Measurements from ENCODE around the gene ATP13A1.
A peak's percentile ranks its signal among the peaks of the same experiment; 100 is the strongest.
"Not testable (repeated sequence)": the region's sequence is repeated elsewhere in the genome, so short reads cannot be mapped to it uniquely, and the experiment has no call there.

The ATP13A1 gene

GRCh38 chr19:19663256-19664120 is at the start of gene ATP13A1:
Gene ATP13A1 (minus strand): TSS chr19:19663676. CDS start chr19:19663666, 10 bp downstream.
- DNase-seq = peak; percentile 98

- DNase-seq = no peak
Measured at GRCh38 chr19:19711934-19712828, 48.7 kb upstream of the ATP13A1 start.

- no peak for DNase-seq
Measured at GRCh38 chr19:19711306-19711933, 47.9 kb upstream of the ATP13A1 start.

DNA sequence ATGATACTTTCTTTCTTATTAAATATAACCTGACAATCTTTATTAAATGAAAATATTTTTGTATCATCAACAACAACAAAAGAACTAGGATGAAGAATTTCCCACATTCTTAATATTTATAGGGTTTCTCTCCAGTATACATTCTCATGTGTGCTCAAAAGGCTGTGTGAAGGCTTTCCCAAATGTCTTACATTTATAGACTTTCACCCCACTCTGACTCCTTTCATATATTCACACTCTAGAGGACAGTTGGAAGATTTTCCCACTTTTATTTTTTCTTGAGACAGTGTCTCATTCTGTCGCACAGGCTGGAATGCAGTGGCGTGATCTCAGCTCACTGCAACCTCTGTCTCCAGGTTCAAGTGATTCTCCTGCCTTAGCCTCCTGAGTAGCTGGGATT is 47.0 kb upstream of the ATP13A1 start:
- no peak for DNase-seq

GRCh38 chr19:19704836-19705235 is 41.4 kb upstream of the ATP13A1 start:
- no peak for DNase-seq

DNA sequence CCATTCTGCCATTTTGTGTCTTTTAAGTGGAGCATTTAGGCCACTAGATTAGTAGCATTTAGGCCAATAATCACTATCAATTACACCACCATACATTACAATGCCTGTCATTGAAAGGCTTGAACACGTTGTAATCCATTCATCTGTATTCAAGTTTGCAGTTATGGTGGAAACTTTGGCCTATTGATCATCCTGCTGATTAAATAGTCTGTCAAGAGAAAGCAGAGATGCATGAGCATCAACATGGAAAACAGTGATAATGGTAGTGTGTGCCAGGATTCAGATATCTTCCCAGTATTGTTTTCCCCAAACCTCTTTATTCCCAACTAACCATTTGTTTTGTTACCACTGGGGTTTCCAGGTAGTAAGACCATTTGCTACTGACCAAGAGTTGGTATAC is 37.0 kb upstream of the ATP13A1 start:
- not testable (repeated sequence) for DNase-seq

GRCh38 chr19:19697589-19697988 is 34.1 kb upstream of the ATP13A1 start:
- no peak for DNase-seq

DNA sequence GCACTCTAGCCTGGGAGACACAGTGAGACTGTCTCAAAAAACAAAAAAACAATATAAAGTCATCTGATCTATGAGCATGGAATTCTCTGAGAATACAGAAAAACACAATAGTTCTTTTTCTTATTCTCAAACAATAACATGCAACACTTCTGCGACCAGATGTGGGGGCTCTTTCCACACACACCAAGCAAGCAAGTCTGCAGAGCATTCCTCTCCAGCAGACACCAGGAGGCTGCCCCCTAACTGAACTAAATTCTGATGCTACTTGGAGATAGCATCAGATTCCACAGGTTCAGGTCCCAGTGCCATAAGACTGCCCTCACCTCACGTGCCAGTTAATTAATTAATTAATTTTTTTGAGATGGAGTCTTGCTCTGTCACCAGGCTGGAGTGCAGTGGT is 32.9 kb upstream of the ATP13A1 start:
- DNase-seq = no peak

DNA sequence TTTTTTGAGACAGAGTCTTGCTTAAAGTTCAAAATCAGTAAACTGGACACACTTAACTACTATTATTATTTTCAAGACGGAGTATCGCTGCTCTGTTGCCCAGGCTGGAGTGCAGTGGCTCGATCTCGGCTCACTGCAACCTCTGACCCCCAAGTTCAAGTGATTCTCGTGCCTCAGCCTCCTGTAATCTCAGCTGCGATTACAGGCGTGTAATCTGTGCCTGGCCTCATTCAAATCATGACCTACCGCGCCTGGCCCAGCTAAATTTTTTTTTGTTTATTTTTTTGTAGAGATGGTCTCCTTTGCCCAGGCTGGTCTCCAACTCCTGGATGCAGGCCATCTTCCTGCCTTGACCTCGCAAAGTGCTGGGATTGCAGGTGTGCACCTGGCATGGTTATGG is 28.2 kb upstream of the ATP13A1 start:
- no peak for DNase-seq

DNA sequence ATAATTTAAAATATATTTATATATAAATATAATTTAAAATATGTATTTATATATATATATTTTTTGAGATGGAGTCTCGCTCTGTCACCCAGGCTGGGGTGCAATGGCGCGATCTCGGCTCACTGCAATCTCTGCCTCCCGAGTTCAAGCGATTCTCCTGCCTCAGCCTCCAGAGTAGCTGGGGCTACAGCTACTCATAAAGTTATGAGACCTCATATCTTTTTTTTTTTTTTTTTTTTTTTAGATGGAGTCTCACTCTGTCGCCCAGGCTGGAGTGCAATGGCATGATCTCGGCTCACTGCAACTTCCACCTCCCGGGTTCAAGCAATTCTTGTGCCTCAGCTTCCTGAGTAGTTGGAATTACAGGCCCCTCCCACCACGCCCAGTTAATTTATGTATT is 25.5 kb upstream of the ATP13A1 start:
- not testable (repeated sequence) for DNase-seq

- DNase-seq = no peak
Measured at GRCh38 chr19:19687090-19687489, 23.6 kb upstream of the ATP13A1 start.

- DNase-seq = no peak
Measured at GRCh38 chr19:19686580-19686979, 23.1 kb upstream of the ATP13A1 start.

- DNase-seq = not testable (repeated sequence)
Measured at GRCh38 chr19:19686119-19686518, 22.6 kb upstream of the ATP13A1 start.

DNA sequence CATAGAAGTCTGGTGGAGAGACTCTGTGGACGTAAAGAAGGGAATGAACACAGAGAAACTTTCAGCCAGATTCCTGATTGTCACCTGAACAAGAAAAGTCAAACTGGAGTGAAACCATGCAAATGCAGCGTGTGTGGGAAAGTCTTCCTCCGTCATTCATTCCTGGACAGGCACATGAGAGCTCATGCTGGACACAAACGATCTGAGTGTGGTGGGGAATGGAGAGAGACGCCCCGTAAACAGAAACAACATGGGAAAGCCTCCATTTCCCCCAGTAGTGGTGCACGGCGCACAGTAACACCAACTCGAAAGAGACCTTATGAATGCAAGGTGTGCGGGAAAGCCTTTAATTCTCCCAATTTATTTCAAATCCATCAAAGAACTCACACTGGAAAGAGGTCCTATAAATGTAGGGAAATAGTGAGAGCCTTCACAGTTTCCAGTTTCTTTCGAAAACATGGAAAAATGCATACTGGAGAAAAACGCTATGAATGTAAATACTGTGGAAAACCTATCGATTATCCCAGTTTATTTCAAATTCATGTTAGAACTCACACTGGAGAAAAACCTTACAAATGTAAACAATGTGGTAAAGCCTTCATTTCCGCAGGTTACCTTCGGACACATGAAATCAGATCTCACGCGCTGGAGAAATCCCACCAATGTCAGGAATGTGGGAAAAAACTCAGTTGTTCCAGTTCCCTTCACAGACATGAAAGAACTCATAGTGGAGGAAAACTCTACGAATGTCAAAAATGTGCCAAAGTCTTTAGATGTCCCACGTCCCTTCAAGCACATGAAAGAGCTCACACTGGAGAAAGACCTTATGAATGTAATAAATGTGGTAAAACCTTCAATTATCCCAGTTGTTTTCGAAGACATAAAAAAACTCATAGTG is 15.9 kb upstream of the ATP13A1 start:
- no peak for DNase-seq

DNA sequence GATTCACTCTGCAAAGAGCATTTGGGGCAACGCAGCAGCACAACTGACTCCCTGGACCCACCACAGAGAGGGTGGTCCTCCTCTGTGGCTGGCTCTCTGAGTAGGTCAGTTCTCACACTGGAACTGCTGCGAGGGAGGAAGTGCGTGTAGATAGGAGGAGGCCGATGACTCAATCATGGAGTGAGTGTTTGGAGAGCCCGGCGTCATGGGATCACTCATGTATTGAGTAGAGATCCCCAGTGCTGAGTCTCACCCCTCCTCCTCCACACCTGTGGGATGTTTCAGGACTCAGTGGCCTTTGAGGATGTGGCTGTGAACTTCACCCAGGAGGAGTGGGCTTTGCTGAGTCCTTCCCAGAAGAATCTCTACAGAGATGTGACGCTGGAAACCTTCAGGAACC is 14.1 kb upstream of the ATP13A1 start:
- DNase-seq = no peak

DNA sequence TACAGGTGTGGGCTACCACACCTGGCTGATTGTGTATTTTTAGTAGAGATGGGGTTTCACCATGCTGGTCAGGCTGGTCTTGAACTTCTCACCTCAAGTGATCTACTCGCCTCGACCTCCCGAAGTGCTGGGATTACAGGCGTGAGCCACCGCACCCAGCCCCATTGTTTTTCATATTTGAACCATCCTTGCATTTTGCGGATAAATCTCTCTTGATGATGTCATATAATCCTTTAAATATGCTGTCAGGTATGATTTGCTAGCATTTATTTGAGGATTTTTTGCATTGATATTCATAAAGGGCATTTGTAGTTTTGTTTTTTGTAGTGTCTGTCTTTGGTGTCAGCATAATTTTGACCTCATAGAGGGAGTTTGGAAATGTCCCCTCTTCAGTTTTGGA is 10.8 kb upstream of the ATP13A1 start:
- no peak for DNase-seq

- no peak for DNase-seq
Measured at GRCh38 chr19:19672816-19673215, 9.3 kb upstream of the ATP13A1 start.

DNA sequence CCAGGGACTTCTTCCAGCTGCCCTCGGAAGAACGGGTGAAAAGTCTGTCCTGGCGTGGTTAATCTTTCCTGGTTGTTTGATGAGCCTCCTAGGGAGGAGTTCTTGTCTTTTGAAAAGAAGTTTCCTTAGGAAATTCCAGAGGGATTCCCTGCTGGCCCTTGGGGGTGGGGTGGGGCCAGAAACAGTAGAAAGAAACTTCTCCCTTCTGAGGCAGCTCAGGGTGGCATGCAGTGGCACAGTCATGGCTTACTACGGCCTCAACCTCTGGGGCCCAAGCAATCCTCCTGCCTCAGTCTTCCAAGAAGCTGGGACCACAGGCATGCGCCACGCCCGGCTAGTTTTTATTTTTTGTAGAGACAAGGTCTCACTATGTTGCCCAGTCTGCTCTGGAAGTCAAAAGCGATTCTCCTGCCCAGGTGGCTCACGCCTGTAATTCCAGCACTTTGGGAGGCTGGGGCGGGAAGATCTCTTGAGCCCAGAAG is 6.6 kb upstream of the ATP13A1 start:
- no peak for DNase-seq

DNA sequence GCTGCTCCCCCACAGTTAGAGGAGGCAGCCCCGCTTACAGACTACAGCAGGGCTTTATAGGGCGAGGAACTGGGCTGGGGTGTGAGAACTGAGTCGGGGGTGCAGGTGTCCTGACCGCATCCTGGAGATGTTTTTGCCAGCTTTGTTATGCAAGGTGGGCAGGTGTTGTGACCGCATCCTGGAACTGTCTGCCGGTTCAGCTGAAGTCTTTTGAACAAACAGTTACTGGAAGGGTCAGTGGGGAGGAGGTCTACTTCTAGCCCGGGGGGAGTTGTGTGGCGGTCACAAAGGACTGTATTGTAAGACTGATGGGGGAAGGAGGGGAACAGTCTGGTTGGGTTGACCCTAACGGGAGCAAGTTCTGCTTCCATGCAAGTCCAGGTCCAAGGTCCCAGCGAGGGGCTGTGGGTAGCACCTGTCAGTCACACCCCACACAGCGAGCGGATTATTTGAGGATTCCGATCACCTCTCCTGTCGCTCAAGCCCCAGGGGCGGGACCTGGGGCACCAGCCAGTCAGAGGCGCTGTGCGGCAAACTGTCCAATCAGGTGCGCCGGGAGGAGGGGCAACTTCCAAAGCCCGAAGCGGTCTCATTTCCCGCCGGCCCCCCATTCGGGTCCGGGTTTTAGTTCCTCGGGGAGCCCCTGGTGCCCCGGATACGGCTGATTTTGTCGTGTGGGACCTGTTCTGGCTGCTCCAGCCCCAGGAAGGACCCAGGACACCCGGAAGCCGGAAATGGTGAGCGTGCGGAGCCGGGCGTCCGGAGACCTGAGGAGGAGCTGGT is 4.9 kb upstream of the ATP13A1 start, which contains the start of gene ZNF101:
Gene ZNF101 (plus strand): TSS at position 610 of the 783 bp plus-strand sequence. CDS start 125 bp downstream, at position 735.
- peak; percentile 80 for DNase-seq

DNA sequence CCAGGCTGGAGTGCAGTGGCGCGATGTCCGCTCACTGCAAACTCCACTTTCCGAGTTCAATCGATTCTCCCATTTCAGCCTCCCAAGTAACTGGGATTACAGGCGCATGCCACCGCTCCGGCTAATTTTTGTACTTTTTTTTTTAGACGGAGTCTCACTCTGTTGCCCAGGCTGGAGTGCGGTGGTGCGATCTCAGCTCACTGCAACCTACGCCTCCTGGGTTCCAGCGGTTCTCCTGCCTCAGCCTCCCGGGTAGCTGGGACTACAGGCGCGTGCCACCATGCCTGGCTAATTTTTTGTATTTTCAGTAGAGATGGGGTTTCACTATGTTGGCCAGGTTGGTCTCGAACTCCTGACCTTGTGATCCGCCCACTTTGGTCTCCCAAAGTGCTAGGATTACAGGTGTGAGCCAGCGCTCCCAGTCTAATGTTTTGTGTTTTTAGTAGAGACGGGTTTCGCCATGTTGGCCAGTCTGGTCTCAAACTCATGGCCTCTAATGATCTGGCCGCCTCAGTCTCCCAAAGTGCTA is 2.0 kb upstream of the ATP13A1 start:
- not testable (repeated sequence) for DNase-seq

GRCh38 chr19:19662871-19663255 is 613 bp downstream of the ATP13A1 start:
- no peak for DNase-seq
